Body of pancreas (tissue), 4 donors: ENCODE data around the gene PPT2.

Experiments
- CTCF ChIP-seq, 7 experiments: fragments of 450-650 bp in 4 of 7; fragments of 200-600 bp in 3 of 7; sonication (generic) in 3 of 7; IDR thresholded peaks; one replicate each; pipeline ENCODE4 v1.5.1; 2016 to 2019; ENCODE audit warnings: antibody characterized with exemption in 7 of 7
- POLR2A ChIP-seq, 3 donors: fragments of 450-650 bp; IDR thresholded peaks; one replicate each; pipeline ENCODE4 v1.6.1; 2016; ENCODE audit warnings: antibody characterized with exemption in 3 of 3, mild to moderate bottlenecking in 2 of 3

- TF ChIP-seq CTCF (IDR thresholded peaks at IDR 0.05), result no peak
- no peak for TF ChIP-seq POLR2A (IDR thresholded peaks at IDR 0.05)
Observed at GRCh38 chr6:32187009-32187709, 33.2 kb downstream of the PPT2 start.
